SK-N-MC (cell line): ENCODE measurements around the gene RGS6.
A peak's percentile ranks its signal among the peaks of the same experiment; 100 is the strongest.

Experiments used
- DNase-seq: peaks from one replicate; pipeline ENCODE4 v3.0.0-alpha.2; 2011; ENCODE audit warnings: low read depth, low spot score
- H3K27ac ChIP-seq: fragments of 200-600 bp; sonication (generic); 2 replicates; pipeline ENCODE4 v1.5.1; 2016; ENCODE audit warnings: mixed run types
- H3K36me3 ChIP-seq: fragments of 200-600 bp; sonication (generic); 2 replicates; pipeline ENCODE4 v1.6.1; 2017; ENCODE audit warnings: antibody characterized with exemption, low read length, mixed read lengths; ENCODE audit not compliant: insufficient read depth
- H3K4me3 ChIP-seq: fragments of 200-600 bp; sonication (generic); 2 replicates; pipeline ENCODE4 v1.5.1; 2016
- H3K9ac ChIP-seq: fragments of 200-600 bp; sonication (generic); 2 replicates; pipeline ENCODE4 v1.8.0; 2017; ENCODE audit warnings: mixed run types, mixed read lengths; ENCODE audit not compliant: insufficient read length
- H3K9me3 ChIP-seq: fragments of 200-600 bp; sonication (generic); 2 replicates; pipeline ENCODE4 v1.6.1; 2017; ENCODE audit warnings: low read depth, mild to moderate bottlenecking, antibody characterized with exemption, low read length, moderate library complexity, mixed read lengths
- EZH2 ChIP-seq: fragments of 200-600 bp; sonication (generic); IDR thresholded peaks from one replicate; pipeline ENCODE4 v1.6.1; 2017; ENCODE audit warnings: antibody characterized with exemption
- FOXP2 ChIP-seq: optimal IDR thresholded peaks from 2 replicates; pipeline ENCODE3; 2011; ENCODE audit warnings: mild to moderate bottlenecking, moderate library complexity; ENCODE audit not compliant: insufficient read depth; ENCODE audit errors: extremely low read length, control extremely low read depth
- POLR2AphosphoS5 ChIP-seq: IDR thresholded peaks from 2 replicates; pipeline ENCODE4 v1.6.1; 2012; ENCODE audit warnings: mild to moderate bottlenecking, low read depth, low read length, borderline replicate concordance

RGS6 gene

DNA sequence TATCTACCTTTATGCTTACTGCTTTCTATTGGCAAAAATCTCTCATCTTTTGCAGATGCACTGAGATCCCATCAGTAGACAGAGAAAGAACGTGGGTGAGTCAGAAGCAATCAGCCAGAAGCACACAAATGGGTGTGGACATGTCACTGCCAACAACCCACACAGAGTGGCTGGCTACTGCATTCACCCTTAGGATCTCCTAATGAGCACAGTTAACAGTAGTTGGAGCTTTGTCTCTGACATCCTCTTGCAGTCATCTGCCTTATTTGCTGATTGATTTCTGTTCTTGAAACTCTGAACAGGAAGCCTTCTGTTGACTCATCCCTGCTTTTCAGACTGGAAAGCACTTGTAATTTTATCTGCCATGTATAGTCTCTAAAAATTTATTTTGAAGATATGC, 117.2 kb downstream of the RGS6 start:
- no peak overlapping the region for H3K27ac ChIP-seq
- no peak for DNase-seq
- TF ChIP-seq FOXP2 (no peak), EZH2 (no peak), POLR2AphosphoS5 (no peak)
- no peak overlapping the region for H3K4me3 ChIP-seq
- no peaks in the 10 kb centered on the region for H3K36me3 ChIP-seq
- no peak overlapping the region for H3K9ac ChIP-seq
- H3K9me3 ChIP-seq = no peaks in the 10 kb centered on the region

GRCh38 chr14:72052356-72052755, 120.1 kb downstream of the RGS6 start:
- Histone ChIP-seq H3K36me3 (no peaks in the 10 kb centered on the region), H3K27ac (peak overlapping the region; percentile 97), H3K9me3 (no peaks in the 10 kb centered on the region), H3K9ac (peak overlapping the region; percentile 58), H3K4me3 (peak overlapping the region; percentile 7)
- no peak for TF ChIP-seq FOXP2
- no peak for TF ChIP-seq EZH2
- TF ChIP-seq POLR2AphosphoS5 = no peak
- no peak for DNase-seq

DNA sequence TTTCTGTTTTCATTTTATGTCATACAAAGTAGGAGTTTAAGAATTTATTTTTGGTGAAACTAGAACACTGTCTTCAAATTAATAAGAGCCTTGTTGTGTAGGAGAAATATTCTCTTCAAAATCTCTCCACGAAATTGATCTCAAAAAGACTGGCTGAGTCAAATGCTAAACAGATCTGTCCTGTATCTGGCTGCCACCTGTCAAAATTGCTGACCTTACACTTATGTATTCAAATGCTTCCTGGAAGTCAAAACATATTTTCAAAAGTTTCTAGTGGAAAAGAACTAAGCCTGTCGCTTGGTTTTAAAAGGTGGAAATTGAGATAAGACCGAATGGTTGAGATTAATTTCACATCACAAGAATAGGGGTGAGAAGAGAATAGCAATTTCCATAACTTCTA, 121.4 kb downstream of the RGS6 start:
- peak overlapping the region; percentile 40 for H3K9ac ChIP-seq
- no peaks in the 10 kb centered on the region for H3K9me3 ChIP-seq
- TF ChIP-seq POLR2AphosphoS5 = no peak
- DNase-seq = no peak
- H3K36me3 ChIP-seq = no peaks in the 10 kb centered on the region
- no peak overlapping the region for H3K4me3 ChIP-seq
- peak overlapping the region; percentile 95 for H3K27ac ChIP-seq

DNA sequence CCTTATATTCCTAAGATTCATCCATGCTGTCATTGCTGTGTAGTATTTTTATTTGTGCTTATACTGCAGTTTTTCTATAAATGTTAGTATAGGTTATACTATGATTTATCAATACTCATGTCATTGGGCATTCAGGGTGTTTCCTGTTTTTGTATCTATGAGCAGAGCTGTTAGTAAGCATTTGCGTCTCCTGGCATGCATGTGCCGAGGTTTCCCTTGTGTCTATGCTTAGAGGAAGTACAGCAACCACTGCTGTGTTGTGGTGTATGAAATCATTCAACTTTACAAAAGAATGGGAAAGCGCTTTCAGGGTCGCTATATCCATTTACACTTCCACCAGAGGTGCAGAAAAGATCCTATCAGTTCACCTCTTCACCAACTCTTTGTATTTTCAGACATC, 122.7 kb downstream of the RGS6 start:
- DNase-seq = no peak
- Histone ChIP-seq H3K9ac (peak overlapping the region; percentile 21), H3K36me3 (no peaks in the 10 kb centered on the region), H3K27ac (peak overlapping the region; percentile 95), H3K4me3 (peak overlapping the region; percentile 32; the same call in 1 of the 2 replicates), H3K9me3 (no peaks in the 10 kb centered on the region)
- no peak for TF ChIP-seq EZH2
- no peak for TF ChIP-seq POLR2AphosphoS5
- TF ChIP-seq FOXP2 = no peak

DNA sequence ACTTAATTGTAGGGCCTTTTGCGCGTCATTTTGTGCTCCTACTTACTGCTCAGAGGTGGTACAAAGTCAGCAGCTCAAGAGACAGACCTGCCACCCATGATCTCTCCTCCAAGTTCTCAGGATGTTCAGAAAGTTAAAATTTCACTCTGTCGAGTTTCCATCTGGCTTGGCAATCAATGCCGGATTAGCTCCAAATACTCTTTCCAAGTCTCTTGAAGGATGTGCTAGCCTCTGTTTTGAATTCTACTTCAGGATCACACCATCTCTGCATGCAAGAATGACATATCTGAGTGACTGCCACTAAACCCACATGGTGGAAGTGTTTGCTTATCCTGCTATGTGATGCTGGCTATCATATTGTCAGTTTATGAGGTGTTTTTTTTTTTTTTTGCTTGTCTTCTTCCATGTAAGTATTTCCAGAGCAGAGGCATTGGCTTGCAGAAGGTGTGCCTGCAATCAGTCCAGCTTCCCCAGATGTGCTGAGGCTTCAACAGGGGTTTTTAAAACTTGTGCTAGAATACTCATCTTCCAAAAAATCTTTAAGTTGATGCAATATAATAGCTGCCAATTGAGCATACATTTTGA, 125.6 kb downstream of the RGS6 start:
- no peaks in the 10 kb centered on the region for H3K36me3 ChIP-seq
- no peak overlapping the region for H3K9ac ChIP-seq
- DNase-seq = no peak
- no peak overlapping the region for H3K4me3 ChIP-seq
- TF ChIP-seq EZH2 (no peak), POLR2AphosphoS5 (no peak), FOXP2 (no peak)
- no peak overlapping the region for H3K27ac ChIP-seq
- H3K9me3 ChIP-seq = no peaks in the 10 kb centered on the region

GRCh38 chr14:72060460-72060859, 128.2 kb downstream of the RGS6 start:
- no peak overlapping the region for H3K4me3 ChIP-seq

DNA sequence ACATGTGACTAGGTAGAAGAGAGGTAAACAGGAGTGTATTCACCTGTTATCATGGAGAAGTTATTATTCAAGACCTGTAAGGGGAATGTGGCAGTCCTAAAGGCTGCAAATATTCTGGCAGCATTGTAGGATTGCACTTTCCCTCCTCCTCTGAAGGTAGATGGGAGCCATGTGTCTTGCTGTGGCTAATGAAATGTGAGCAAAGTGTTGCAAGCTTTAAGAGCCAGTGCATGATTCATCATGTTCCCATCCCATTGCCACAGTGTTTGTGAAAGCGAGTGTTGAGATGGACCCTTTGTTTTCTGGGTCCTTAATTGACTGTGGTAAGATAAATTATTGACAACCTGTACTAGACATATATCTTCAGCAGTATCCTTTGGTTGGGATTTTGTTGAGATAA, 128.7 kb downstream of the RGS6 start:
- TF ChIP-seq FOXP2 (no peak), EZH2 (no peak), POLR2AphosphoS5 (no peak)
- Histone ChIP-seq H3K36me3 (no peaks in the 10 kb centered on the region), H3K27ac (no peak overlapping the region), H3K4me3 (no peak overlapping the region), H3K9ac (no peak overlapping the region), H3K9me3 (no peaks in the 10 kb centered on the region)
- no peak for DNase-seq

More at GRCh38 chr14:72060460-72060859, 128.2 kb downstream of the RGS6 start:
- Histone ChIP-seq H3K9me3 (no peaks in the 10 kb centered on the region), H3K9ac (no peak overlapping the region), H3K27ac (no peak overlapping the region), H3K36me3 (no peaks in the 10 kb centered on the region)
- DNase-seq = no peak
- TF ChIP-seq POLR2AphosphoS5 (no peak), EZH2 (no peak), FOXP2 (no peak)

- H3K9me3 ChIP-seq = no peaks in the 10 kb centered on the region
- TF ChIP-seq EZH2 (no peak), POLR2AphosphoS5 (no peak), FOXP2 (no peak)
- H3K36me3 ChIP-seq = no peaks in the 10 kb centered on the region
- no peak for DNase-seq
- H3K27ac ChIP-seq = no peak overlapping the region
- no peak overlapping the region for H3K4me3 ChIP-seq
- H3K9ac ChIP-seq = no peak overlapping the region
Measured at GRCh38 chr14:72061718-72062117, 129.5 kb downstream of the RGS6 start.

GRCh38 chr14:72063761-72064282, 131.6 kb downstream of the RGS6 start:
- TF ChIP-seq POLR2AphosphoS5 (no peak), EZH2 (no peak), FOXP2 (no peak)
- H3K36me3 ChIP-seq = no peaks in the 10 kb centered on the region
- H3K9me3 ChIP-seq = no peaks in the 10 kb centered on the region
- no peak overlapping the region for H3K27ac ChIP-seq
- no peak for DNase-seq
- no peak overlapping the region for H3K9ac ChIP-seq
- no peak overlapping the region for H3K4me3 ChIP-seq
